NT2/D1 (cell line): ENCODE measurements around the gene ABCA2.

ENCODE experiments used
- DNase-seq: peaks from one replicate; pipeline ENCODE4 v3.0.0-alpha.2; 2011; ENCODE audit warnings: low read depth, low spot score
- H3K27me3 ChIP-seq: 2 replicates; pipeline ENCODE4 v1.6.0; 2011; ENCODE audit warnings: mild to moderate bottlenecking; ENCODE audit not compliant: insufficient read length, insufficient read depth
- H3K36me3 ChIP-seq: 2 replicates; pipeline ENCODE4 v1.6.1; 2011; ENCODE audit warnings: mild to moderate bottlenecking, low read length, mixed read lengths; ENCODE audit not compliant: insufficient read depth, insufficient read length
- H3K4me1 ChIP-seq: 2 replicates; pipeline ENCODE4 v1.5.1; 2011; ENCODE audit not compliant: insufficient read depth, insufficient read length
- H3K4me3 ChIP-seq: 2 replicates; pipeline ENCODE4 v1.5.1; 2011; ENCODE audit warnings: low read depth; ENCODE audit not compliant: insufficient read length
- H3K9ac ChIP-seq: 2 replicates; pipeline ENCODE4 v1.6.0; 2011; ENCODE audit warnings: low read depth; ENCODE audit not compliant: insufficient read length
- H3K9me3 ChIP-seq: 2 replicates; pipeline ENCODE4 v1.5.1; 2011; ENCODE audit warnings: mild to moderate bottlenecking, low read length; ENCODE audit not compliant: insufficient read depth
- SUZ12 ChIP-seq: IDR thresholded peaks from 2 replicates; pipeline ENCODE4 v1.6.1; 2011; ENCODE audit not compliant: insufficient read length, insufficient read depth; ENCODE audit errors: extremely low read depth
- YY1 ChIP-seq: IDR thresholded peaks from 2 replicates; pipeline ENCODE4 v1.6.1; 2011; ENCODE audit not compliant: insufficient read length, insufficient read depth
- ZNF274 ChIP-seq: IDR thresholded peaks from 2 replicates; pipeline ENCODE4 v1.6.1; 2011; ENCODE audit warnings: mild to moderate bottlenecking, low read depth, low read length

The ABCA2 gene

DNA sequence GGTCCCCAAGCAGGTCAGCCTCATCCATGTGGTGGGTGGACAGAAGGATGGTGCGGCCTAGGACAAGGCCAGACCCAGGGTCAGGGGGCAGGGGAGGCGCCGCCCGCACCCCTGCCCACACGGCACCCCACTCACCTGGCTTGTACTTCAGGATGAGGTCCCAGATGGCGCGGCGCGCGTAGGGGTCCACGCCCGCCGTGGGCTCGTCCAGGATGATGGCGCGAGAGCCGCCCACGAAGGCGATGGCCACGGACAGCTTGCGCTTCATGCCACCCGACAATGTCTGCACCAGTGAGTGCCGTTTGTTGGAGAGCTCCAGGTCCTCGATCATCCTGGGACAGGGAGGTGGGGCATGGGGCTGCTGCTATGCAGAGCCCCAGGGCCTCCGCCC lies 12.5 kb downstream of the ABCA2 start:
- no peak for TF ChIP-seq SUZ12
- TF ChIP-seq ZNF274 = no peak
- TF ChIP-seq YY1 = no peak
- DNase-seq = no peak
- Histone ChIP-seq H3K9ac (no peak overlapping the region), H3K27me3 (no peaks in the 10 kb centered on the region), H3K9me3 (no peaks in the 10 kb centered on the region; the same call in 1 of the 2 replicates), H3K4me1 (peaks cover 2% of the 10 kb centered on the region), H3K36me3 (peaks cover 10% of the 10 kb centered on the region), H3K4me3 (no peak overlapping the region)

DNA sequence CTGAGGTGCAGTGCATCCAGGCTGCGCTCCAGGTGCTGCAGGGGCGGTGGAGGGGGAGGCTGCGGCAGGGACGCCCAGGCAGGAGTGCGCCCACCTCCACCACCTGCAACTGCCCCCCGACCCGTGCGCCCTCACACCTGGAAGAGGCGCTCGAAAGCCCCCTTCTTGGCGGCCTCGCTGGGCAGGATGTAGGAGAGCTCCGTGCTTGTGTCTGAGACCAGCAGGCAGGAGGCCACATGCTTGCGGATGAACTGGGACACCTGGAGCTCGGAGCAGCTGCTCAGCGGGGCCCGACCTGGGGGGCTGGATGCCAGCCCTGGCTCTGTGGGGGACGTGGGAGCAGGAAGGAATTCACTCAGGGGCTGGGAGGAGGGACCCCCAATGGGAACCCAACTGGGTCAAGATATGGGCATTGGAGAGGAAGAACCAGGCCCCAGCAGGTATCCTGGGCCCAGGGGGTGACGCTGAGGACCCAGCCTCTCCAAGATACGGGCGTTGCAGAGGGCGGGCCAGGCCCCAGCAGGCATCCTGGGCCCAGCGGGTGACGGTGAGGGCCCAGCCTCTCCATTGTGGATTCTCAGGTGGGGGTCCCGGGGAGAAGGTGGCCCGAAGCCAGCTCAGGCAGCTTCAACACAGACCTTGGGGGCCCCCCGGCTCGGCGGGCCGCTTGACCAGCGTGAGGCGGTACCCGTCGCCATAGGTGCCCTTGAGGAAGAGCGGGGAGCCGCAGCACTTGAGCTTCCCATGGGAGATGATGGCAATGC lies 13.1 kb downstream of the ABCA2 start:
- Histone ChIP-seq H3K9me3 (no peaks in the 10 kb centered on the region; the same call in 1 of the 2 replicates), H3K36me3 (peaks cover 10% of the 10 kb centered on the region), H3K9ac (no peak overlapping the region), H3K4me1 (peaks cover 2% of the 10 kb centered on the region), H3K27me3 (no peaks in the 10 kb centered on the region), H3K4me3 (no peak overlapping the region)
- DNase-seq = no peak
- TF ChIP-seq YY1 (no peak), SUZ12 (no peak), ZNF274 (no peak)

DNA sequence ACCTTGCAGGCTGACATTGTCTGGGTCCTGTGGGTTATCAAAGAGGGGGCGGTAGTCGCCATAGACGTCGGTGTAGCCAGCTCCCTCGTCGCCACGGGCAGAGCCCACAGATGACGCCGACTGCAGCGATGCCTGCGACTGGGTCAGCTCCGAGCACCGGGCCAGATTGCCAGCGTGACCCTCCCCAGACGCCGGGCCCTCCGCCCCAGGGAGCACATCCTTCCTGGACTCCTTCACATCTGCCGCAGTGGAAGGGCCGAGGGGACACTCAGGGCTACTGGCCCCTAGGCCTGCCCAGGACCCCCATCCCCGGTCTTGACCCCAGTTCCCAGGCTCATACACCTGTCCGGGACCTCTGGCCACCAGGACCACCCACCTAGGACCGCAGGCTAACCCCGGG lies 13.9 kb downstream of the ABCA2 start:
- H3K36me3 ChIP-seq = peaks cover 10% of the 10 kb centered on the region
- peaks cover 2% of the 10 kb centered on the region for H3K4me1 ChIP-seq
- H3K4me3 ChIP-seq = no peak overlapping the region
- H3K27me3 ChIP-seq = no peaks in the 10 kb centered on the region
- H3K9me3 ChIP-seq = no peaks in the 10 kb centered on the region; the same call in 1 of the 2 replicates
- TF ChIP-seq ZNF274 = no peak
- TF ChIP-seq YY1 = no peak
- no peak for TF ChIP-seq SUZ12
- no peak for DNase-seq
- no peak overlapping the region for H3K9ac ChIP-seq

GRCh38 chr9:137013571-137013940 lies 14.5 kb downstream of the ABCA2 start:
- H3K9me3 ChIP-seq = no peaks in the 10 kb centered on the region; the same call in 1 of the 2 replicates
- peaks cover 10% of the 10 kb centered on the region for H3K36me3 ChIP-seq
- H3K9ac ChIP-seq = no peak overlapping the region
- no peak for TF ChIP-seq YY1
- TF ChIP-seq ZNF274 = no peak
- no peak for TF ChIP-seq SUZ12
- no peaks in the 10 kb centered on the region for H3K4me1 ChIP-seq
- no peak for DNase-seq
- no peak overlapping the region for H3K4me3 ChIP-seq
- no peaks in the 10 kb centered on the region for H3K27me3 ChIP-seq

GRCh38 chr9:137012694-137013570 lies 15.1 kb downstream of the ABCA2 start:
- Histone ChIP-seq H3K36me3 (peaks cover 10% of the 10 kb centered on the region), H3K27me3 (no peaks in the 10 kb centered on the region), H3K9ac (no peak overlapping the region), H3K4me1 (no peaks in the 10 kb centered on the region), H3K4me3 (no peak overlapping the region), H3K9me3 (no peaks in the 10 kb centered on the region; the same call in 1 of the 2 replicates)
- no peak for DNase-seq
- no peak for TF ChIP-seq YY1
- TF ChIP-seq SUZ12 = no peak
- TF ChIP-seq ZNF274 = no peak

DNA sequence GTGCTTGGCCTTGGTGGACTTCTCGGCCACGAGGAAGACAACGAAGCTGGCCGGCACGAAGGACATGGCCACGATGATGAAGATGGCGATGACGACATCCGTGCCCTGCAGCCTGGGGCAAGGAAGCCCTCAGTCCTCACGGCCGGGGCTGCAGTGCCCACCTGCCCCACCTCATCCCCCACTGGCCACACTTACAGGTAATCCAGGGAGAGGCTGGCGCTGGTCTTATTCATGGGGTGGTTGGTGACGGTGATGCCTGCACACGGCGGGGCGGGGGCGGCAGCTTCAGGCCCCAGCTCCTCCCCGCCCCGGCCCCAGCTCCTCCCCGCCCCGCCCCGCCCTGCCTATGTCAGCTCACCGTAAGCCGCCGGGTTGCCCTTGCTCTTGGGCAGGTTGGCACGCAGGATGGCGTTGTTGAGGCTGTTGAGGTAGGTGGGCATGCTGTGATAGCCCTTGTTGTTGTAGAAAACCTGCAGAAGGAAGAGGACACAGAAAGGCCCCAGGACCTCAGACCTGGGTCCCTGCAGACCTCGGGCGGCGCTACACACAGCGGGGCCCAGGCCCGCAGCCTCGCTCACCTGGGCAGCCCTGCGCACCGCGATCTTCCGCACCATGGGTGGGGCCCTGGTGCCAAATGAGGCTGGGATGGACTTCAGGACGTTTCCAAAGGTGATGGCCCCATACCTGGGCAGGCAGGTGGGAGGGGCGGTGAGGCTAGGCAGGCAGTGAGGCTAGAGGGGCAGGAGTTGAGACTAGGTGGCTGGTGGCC lies 15.9 kb downstream of the ABCA2 start:
- no peak for DNase-seq
- no peak overlapping the region for H3K9ac ChIP-seq

DNA sequence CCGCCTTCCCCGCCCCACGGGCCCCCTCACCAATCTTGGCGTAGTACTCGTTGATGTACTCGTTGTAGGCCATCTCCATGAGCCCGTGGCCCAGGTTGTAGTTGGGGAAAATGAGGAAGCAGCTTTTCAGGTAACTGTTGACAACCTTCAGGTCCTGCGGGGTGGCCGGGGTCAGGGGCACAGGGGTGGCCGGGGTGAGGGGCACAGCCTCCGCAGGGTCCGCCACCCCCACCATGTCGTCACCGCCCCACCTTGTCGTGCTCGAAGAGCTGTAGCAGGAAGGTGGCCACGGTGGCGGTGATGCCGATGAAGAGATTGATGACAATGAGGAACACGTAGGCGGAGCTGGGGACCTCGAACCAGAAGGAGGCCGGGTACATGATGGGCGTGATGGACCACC lies 16.9 kb downstream of the ABCA2 start:
- no peaks in the 10 kb centered on the region for H3K4me1 ChIP-seq
- no peaks in the 10 kb centered on the region; the same call in 1 of the 2 replicates for H3K9me3 ChIP-seq
- H3K4me3 ChIP-seq = no peak overlapping the region
- DNase-seq = no peak
- TF ChIP-seq ZNF274 = no peak
- TF ChIP-seq SUZ12 = no peak
- TF ChIP-seq YY1 = no peak
- no peaks in the 10 kb centered on the region for H3K27me3 ChIP-seq
- no peak overlapping the region for H3K9ac ChIP-seq
- peaks cover 2% of the 10 kb centered on the region for H3K36me3 ChIP-seq

More for the DNA sequence above, 15.9 kb downstream of the ABCA2 start:
- H3K27me3 ChIP-seq = no peaks in the 10 kb centered on the region
- no peaks in the 10 kb centered on the region; the same call in 1 of the 2 replicates for H3K9me3 ChIP-seq
- TF ChIP-seq SUZ12 (no peak), ZNF274 (no peak), YY1 (no peak)
- H3K4me3 ChIP-seq = no peak overlapping the region
- H3K36me3 ChIP-seq = peaks cover 10% of the 10 kb centered on the region
- H3K4me1 ChIP-seq = no peaks in the 10 kb centered on the region
